DOHH2 (cell line): Measurements from ENCODE around the gene NMRK1.

Experiments
- EZH2phosphoT487 ChIP-seq: fragments of 200-600 bp; sonication (generic); IDR thresholded peaks from 2 replicates; pipeline ENCODE4 v1.6.1; 2017; ENCODE audit warnings: borderline replicate concordance, mild to moderate bottlenecking, antibody characterized with exemption, low read length, moderate library complexity, mixed read lengths
- TF ChIP-seq, protein P1 (sequence below): fragments of 200-600 bp; sonication (generic); IDR thresholded peaks from one replicate; pipeline ENCODE4 v1.5.1; 2014; ENCODE audit warnings: antibody characterized with exemption, mild to moderate bottlenecking, low read depth, low read length; ENCODE audit not compliant: poor library complexity, severe bottlenecking

DNA sequence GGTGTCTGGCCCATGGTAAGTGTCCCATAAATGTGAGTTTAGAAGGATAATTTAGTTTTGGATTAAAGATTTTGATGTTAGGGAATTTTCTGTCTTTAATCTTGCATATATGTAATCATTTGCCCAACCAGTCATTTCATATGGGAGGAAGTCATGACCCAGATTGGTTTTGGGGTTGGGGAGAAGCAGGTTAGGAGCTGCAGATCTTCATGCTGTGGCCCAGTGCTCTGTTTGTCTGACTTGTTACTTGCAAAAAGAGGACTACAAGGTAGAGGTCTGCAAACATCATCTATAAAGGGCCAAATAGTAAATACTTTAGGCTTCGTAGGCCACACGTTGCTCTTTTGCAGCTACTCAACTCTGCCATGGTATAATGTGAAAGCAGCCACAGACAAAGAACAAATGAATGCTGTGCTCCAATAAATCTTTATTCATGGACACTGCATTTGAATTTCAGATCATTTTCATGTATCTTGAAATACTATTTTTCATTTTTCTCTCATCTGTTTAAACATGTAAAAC is 17.1 kb upstream of the NMRK1 start:
- TF ChIP-seq, protein P1, sequence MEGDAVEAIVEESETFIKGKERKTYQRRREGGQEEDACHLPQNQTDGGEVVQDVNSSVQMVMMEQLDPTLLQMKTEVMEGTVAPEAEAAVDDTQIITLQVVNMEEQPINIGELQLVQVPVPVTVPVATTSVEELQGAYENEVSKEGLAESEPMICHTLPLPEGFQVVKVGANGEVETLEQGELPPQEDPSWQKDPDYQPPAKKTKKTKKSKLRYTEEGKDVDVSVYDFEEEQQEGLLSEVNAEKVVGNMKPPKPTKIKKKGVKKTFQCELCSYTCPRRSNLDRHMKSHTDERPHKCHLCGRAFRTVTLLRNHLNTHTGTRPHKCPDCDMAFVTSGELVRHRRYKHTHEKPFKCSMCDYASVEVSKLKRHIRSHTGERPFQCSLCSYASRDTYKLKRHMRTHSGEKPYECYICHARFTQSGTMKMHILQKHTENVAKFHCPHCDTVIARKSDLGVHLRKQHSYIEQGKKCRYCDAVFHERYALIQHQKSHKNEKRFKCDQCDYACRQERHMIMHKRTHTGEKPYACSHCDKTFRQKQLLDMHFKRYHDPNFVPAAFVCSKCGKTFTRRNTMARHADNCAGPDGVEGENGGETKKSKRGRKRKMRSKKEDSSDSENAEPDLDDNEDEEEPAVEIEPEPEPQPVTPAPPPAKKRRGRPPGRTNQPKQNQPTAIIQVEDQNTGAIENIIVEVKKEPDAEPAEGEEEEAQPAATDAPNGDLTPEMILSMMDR: no peak
- TF ChIP-seq EZH2phosphoT487: no peak
